GM12892 (cell line): ENCODE results near the gene CASQ2.

ENCODE experiments used
- POLR2A ChIP-seq: IDR thresholded peaks from 2 replicates; pipeline ENCODE4 v1.6.1; 2011; ENCODE audit warnings: low read depth, low read length, control low read depth
- POLR2AphosphoS5 ChIP-seq: IDR thresholded peaks from 2 replicates; pipeline ENCODE4 v1.6.1; 2011; ENCODE audit warnings: low read depth, low read length, control low read depth

GRCh38 chr1:115781343-115781742 is 12.8 kb upstream of the CASQ2 start:
- TF ChIP-seq POLR2A (no peak), POLR2AphosphoS5 (no peak)
